Fibroblast of villous mesenchyme (primary cell): Measurements from ENCODE around the gene FANCC. TPM values are rescaled to one million over a fixed set of nuclear protein-coding genes. Genes with fewer than 3 reads are reported as not detected.

Source experiments
- DNase-seq: peaks from one replicate; pipeline ENCODE4 v3.0.0-alpha.2; 2010; ENCODE audit warnings: low read depth
- H3K4me3 ChIP-seq: 2 replicates; pipeline ENCODE4 v1.5.1; 2011; ENCODE audit warnings: low read depth, mild to moderate bottlenecking, low read length
- total RNA-seq: library from RNA; depleted of rRNA; stranded (reverse); fragments of >200 nt; gene quantifications from 2 replicates; pipeline ENCODE4 v1.2.3, GENCODE V29; 2012
- TF ChIP-seq, protein P1 (sequence below): IDR thresholded peaks from 2 replicates; pipeline ENCODE4 v1.5.1; 2012; ENCODE audit warnings: low read depth, mild to moderate bottlenecking, low read length; ENCODE audit not compliant: insufficient read depth

FANCC gene
- total RNA-seq, 1 donor = 7.8 TPM

GRCh38 chr9:95266649-95267048 lies 50.9 kb downstream of the FANCC start:
- no peak overlapping the region for H3K4me3 ChIP-seq
- no peak for DNase-seq
- TF ChIP-seq, protein P1, sequence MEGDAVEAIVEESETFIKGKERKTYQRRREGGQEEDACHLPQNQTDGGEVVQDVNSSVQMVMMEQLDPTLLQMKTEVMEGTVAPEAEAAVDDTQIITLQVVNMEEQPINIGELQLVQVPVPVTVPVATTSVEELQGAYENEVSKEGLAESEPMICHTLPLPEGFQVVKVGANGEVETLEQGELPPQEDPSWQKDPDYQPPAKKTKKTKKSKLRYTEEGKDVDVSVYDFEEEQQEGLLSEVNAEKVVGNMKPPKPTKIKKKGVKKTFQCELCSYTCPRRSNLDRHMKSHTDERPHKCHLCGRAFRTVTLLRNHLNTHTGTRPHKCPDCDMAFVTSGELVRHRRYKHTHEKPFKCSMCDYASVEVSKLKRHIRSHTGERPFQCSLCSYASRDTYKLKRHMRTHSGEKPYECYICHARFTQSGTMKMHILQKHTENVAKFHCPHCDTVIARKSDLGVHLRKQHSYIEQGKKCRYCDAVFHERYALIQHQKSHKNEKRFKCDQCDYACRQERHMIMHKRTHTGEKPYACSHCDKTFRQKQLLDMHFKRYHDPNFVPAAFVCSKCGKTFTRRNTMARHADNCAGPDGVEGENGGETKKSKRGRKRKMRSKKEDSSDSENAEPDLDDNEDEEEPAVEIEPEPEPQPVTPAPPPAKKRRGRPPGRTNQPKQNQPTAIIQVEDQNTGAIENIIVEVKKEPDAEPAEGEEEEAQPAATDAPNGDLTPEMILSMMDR = no peak

DNA sequence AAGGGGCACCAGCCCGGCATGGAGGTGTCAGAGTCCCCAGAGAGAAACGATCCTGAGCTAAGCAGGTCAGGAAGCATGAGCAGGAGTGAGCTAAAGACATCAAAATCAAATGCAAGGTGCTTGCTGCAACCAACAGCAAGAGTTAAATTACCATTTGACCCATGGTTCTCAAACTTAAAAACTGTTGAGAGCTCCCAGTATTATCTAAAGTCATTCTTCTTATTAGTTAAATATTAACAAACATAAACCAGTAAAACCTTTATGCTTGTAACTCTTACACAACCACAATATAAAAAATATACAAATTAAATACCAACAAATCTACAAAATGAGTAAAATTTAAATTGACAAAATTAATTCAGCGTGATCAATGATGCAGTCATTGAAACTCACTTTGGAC lies 51.5 kb downstream of the FANCC start:
- no peak overlapping the region for H3K4me3 ChIP-seq
- TF ChIP-seq, protein P1 = no peak
- DNase-seq = no peak

GRCh38 chr9:95264954-95265615 lies 52.4 kb downstream of the FANCC start:
- H3K4me3 ChIP-seq = no peak overlapping the region
- peak; percentile 75 for DNase-seq
- TF ChIP-seq, protein P1 = peak; percentile 63

DNA sequence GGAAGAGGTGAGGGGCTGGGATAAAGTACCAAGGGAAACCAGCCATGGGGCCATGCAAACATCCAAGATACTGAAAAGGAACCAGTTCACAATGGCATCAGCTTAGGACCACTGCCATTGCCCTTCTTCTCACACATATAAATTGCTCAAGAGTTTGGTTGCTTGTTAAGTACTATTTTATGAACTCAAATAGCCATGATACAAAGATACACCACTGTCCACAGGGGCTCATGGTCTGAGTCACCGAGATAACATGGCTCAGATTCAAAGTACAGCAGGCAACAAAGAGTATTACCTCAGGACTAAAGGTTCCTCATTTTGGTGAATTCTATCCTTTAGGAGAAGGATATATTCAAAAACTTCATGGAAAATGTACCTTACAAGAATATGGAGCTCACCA lies 55.6 kb downstream of the FANCC start:
- TF ChIP-seq, protein P1 = no peak
- no peak overlapping the region for H3K4me3 ChIP-seq
- peak; percentile 65 for DNase-seq

DNA sequence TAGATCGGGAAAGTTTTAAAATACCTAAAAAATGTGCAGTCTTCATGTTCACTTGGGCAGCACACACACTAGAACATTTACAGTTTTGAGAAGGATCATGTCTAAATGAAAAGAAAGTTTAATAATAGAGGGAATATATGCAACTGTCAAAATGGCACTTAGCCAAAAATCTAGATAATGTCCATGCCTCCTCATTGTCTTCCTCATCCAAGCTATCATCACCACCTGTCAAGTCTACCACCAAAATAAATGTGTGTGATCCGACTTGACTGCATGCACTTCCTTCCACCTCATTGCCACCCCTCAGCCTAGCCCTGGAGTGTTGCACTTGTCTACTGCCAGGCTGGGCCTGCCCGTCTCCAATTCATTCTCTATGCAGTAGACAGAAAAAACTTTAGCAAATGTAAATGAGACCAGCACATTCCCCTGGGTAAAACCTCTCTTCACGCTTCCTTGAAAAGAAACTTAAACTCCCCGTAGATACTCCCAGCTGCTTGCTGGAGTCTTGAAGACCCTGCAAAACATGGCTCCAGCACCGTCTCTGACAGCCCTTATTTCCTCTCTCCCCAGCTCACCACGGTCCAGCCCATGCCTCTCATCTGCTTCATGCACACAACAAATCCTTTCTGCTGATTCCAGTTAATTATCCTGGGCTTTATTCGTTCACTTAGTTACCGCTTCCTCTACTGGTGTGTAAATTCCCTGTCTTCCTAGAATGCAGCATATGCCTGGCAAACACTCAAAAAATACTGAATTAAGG lies 66.9 kb downstream of the FANCC start:
- no peak for DNase-seq
- TF ChIP-seq, protein P1 = no peak
- no peak overlapping the region for H3K4me3 ChIP-seq

GRCh38 chr9:95249986-95250385 lies 67.5 kb downstream of the FANCC start:
- no peak overlapping the region for H3K4me3 ChIP-seq
- TF ChIP-seq, protein P1 = no peak

More at GRCh38 chr9:95249986-95250385, 67.5 kb downstream of the FANCC start:
- no peak for DNase-seq
